GM18508 (cell line): Measurements from ENCODE around the gene RNF144A.

ENCODE experiments used
- ATAC-seq: cut with Tn5 transposase; IDR thresholded peaks from one replicate; pipeline ENCODE4 v1.9.1; 2021; ENCODE audit warnings: moderate number of reproducible peaks; ENCODE audit not compliant: insufficient read depth, unreplicated experiment

RNF144A gene

GRCh38 chr2:6906165-6906741, 11.0 kb upstream of the RNF144A start:
- no peak for ATAC-seq

GRCh38 chr2:6908291-6908690, 8.9 kb upstream of the RNF144A start:
- ATAC-seq = no peak

- ATAC-seq = peak; percentile 99
Observed at GRCh38 chr2:6909431-6910385, 7.5 kb upstream of the RNF144A start.

- ATAC-seq = no peak
Observed at GRCh38 chr2:6911721-6912120, 5.5 kb upstream of the RNF144A start.

GRCh38 chr2:6913415-6914157, 3.6 kb upstream of the RNF144A start:
- ATAC-seq = no peak

- no peak for ATAC-seq
Observed at GRCh38 chr2:6914828-6915227, 2.4 kb upstream of the RNF144A start.

GRCh38 chr2:6915399-6915798, 1.8 kb upstream of the RNF144A start:
- ATAC-seq = no peak

GRCh38 chr2:6916224-6916623, 988 bp upstream of the RNF144A start:
- no peak for ATAC-seq

GRCh38 chr2:6916736-6917070, 509 bp upstream of the RNF144A start:
- no peak for ATAC-seq

- no peak for ATAC-seq
Observed at GRCh38 chr2:6917761-6918421, 679 bp downstream of the RNF144A start.

GRCh38 chr2:6919901-6920742, 2.9 kb downstream of the RNF144A start:
- ATAC-seq = no peak

GRCh38 chr2:6920743-6921064, 3.5 kb downstream of the RNF144A start:
- no peak for ATAC-seq

GRCh38 chr2:6921321-6921922, 4.2 kb downstream of the RNF144A start:
- no peak for ATAC-seq

- ATAC-seq = no peak
Observed at GRCh38 chr2:6922201-6922656, 5.0 kb downstream of the RNF144A start.

GRCh38 chr2:6923319-6923718, 6.1 kb downstream of the RNF144A start:
- ATAC-seq = no peak

GRCh38 chr2:6924101-6924923, 7.1 kb downstream of the RNF144A start:
- no peak for ATAC-seq

GRCh38 chr2:6924924-6925409, 7.8 kb downstream of the RNF144A start:
- ATAC-seq = no peak

- no peak for ATAC-seq
Observed at GRCh38 chr2:6926071-6926732, 9.0 kb downstream of the RNF144A start.
